Nephron (organoid): ENCODE results near the gene TTLL3.

Experiments
- H3K27ac Mint-ChIP-seq, 3 experiments: 2 replicates each; pipeline ENCODE4 v1.8.0; 2020; ENCODE audit warnings: mixed read lengths in 3 of 3, mild to moderate bottlenecking in 2 of 3, moderate library complexity in 1 of 3
- H3K27me3 Mint-ChIP-seq: 2 replicates; pipeline ENCODE4 v1.8.0; 2021; ENCODE audit warnings: low read depth, mild to moderate bottlenecking, moderate library complexity, mixed read lengths
- H3K36me3 Mint-ChIP-seq: 2 replicates; pipeline ENCODE4 v1.8.0; 2020; ENCODE audit warnings: low read depth, mixed read lengths
- H3K4me1 Mint-ChIP-seq: 2 replicates; pipeline ENCODE4 v1.8.0; 2020; ENCODE audit warnings: mixed read lengths
- H3K4me3 Mint-ChIP-seq, 3 experiments: 2 replicates each; pipeline ENCODE4 v1.8.0; 2020; ENCODE audit warnings: mild to moderate bottlenecking in 3 of 3, mixed read lengths in 3 of 3, moderate library complexity in 2 of 3
- H3K9me3 Mint-ChIP-seq: 2 replicates; pipeline ENCODE4 v1.8.0; 2020; ENCODE audit warnings: mixed read lengths
- TF ChIP-seq, protein P1 (sequence below), 3 experiments: fragments of 200-600 bp; sonication (generic); IDR thresholded peaks; one replicate each; pipeline ENCODE4 v1.5.0; 2021; ENCODE audit warnings: antibody characterized with exemption in 3 of 3; ENCODE audit not compliant: unreplicated experiment in 3 of 3

Gene TTLL3

DNA sequence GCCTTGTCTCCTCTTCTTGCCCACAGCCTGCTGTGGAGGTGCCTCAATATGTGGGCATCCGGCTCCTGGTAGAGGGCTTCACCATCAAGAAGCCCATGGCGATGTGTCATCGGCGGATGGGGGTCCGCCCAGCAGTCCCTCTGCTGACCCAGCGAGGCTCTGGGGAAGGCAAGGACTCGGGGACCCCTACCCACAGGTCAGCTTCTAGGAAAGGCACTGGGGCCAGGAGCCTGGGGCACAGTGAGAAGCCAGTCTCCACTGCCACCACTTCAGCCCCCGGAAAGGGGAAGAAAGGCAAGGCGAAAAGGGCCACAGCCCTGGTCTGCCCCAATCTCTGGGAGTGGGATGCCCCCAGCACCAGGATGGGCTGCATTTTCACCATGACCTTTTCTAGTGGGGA is 23.0 kb downstream of the TTLL3 start:
- no peaks in the 10 kb centered on the region for H3K4me1 Mint-ChIP-seq
- H3K27ac Mint-ChIP-seq: no peak overlapping the region
- no peaks in the 10 kb centered on the region for H3K9me3 Mint-ChIP-seq
- H3K27me3 Mint-ChIP-seq: no peaks in the 10 kb centered on the region
- H3K4me3 Mint-ChIP-seq: no peak overlapping the region
- peaks cover 15% of the 10 kb centered on the region for H3K36me3 Mint-ChIP-seq
- TF ChIP-seq, protein P1, sequence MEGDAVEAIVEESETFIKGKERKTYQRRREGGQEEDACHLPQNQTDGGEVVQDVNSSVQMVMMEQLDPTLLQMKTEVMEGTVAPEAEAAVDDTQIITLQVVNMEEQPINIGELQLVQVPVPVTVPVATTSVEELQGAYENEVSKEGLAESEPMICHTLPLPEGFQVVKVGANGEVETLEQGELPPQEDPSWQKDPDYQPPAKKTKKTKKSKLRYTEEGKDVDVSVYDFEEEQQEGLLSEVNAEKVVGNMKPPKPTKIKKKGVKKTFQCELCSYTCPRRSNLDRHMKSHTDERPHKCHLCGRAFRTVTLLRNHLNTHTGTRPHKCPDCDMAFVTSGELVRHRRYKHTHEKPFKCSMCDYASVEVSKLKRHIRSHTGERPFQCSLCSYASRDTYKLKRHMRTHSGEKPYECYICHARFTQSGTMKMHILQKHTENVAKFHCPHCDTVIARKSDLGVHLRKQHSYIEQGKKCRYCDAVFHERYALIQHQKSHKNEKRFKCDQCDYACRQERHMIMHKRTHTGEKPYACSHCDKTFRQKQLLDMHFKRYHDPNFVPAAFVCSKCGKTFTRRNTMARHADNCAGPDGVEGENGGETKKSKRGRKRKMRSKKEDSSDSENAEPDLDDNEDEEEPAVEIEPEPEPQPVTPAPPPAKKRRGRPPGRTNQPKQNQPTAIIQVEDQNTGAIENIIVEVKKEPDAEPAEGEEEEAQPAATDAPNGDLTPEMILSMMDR (IDR thresholded peaks at IDR 0.05; ENCODE audit: unreplicated experiment in 3 of 3): no peak

DNA sequence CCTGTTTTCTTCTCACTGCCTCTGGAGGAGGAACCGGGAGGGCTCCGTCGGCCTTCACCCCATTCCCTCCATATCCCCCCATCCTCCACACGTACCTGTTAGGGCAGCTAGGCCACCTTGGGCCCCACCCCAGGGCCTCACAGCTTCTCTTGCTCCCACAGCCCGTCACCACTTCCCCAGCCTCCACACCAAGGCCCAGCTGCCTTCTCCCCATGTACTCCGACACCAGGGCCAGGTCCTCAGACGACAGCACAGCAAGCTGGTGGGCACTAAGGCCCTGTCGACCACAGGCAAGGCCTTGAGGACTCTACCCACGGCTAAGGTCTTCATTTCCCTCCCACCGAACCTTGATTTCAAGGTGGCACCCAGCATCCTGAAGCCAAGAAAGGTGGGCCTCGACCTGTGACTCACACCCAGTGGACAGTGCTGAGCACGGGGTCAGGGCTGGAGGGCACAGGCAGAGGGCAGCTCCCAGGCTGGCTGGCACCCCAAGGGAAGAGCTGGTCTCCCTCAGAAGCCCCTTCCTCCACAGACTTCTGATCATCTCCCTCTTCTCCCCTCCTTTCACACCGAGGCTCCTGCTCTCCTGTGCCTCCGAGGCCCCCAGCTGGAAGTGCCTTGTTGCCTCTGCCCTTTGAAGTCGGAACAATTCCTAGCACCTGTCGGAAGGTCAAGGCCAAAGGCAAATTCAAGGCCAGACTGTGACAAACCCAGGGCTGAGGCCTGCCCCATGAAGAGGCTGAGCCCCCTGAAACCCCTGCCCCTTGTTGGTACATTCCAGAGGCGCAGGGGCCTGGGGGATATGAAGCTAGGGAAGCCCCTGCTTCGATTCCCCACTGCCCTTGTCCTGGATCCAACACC is 24.7 kb downstream of the TTLL3 start:
- TF ChIP-seq, protein P1 (IDR thresholded peaks at IDR 0.05; ENCODE audit: unreplicated experiment in 3 of 3): no peak
- H3K36me3 Mint-ChIP-seq: peaks cover 20% of the 10 kb centered on the region
- no peak overlapping the region for H3K27ac Mint-ChIP-seq
- no peaks in the 10 kb centered on the region for H3K9me3 Mint-ChIP-seq
- no peak overlapping the region for H3K4me3 Mint-ChIP-seq
- no peaks in the 10 kb centered on the region for H3K4me1 Mint-ChIP-seq
- H3K27me3 Mint-ChIP-seq: no peaks in the 10 kb centered on the region

DNA sequence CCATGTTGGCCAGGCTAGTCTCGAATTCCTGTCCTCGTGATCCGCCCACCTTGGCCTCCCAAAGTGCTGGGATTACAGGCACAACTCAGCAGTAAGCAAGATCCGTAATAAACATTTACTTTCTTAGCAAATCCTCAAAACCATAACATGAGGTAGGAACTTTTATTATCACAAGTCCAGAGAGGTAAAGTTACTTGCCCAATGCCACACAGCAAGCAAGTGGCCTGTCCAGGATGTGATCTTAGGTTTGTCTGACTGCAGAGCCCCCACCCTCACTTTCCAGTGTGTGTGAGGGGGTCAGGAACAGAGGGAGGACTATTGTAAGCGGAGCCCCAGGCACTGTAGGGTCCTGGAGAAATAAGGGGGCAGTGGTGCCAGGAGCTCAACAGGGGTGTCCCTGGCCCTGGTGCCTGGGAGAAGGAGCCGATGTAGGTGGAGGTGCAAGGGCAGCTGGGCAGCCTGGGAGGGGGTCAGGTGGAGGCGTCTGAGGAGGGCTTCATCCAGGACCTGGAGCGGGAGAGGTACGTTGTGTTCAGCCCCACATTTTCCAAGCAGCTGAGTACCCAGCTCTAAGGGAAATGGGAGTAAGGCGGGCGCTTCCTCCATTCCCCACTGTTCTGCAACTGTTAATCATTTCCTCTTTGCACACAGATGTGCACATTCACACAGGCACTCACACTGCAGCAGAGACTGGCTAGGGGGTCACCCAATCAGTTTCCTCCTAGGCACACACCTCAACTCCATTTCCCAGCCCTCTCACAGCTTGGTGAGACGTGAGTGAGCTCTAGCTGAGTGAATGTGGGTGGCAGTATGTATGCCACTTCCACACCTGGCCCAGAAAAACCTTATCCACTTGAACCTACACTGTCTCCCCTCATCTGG is 27.9 kb downstream of the TTLL3 start:
- H3K27ac Mint-ChIP-seq: peak overlapping the region in 1 of 3 experiments; percentile 4
- peaks cover 37% of the 10 kb centered on the region for H3K36me3 Mint-ChIP-seq
- TF ChIP-seq, protein P1 (IDR thresholded peaks at IDR 0.05; ENCODE audit: unreplicated experiment in 3 of 3): no peak
- H3K4me1 Mint-ChIP-seq: peaks cover 4% of the 10 kb centered on the region
- H3K4me3 Mint-ChIP-seq: no peak overlapping the region
- no peaks in the 10 kb centered on the region for H3K27me3 Mint-ChIP-seq
- H3K9me3 Mint-ChIP-seq: no peaks in the 10 kb centered on the region

DNA sequence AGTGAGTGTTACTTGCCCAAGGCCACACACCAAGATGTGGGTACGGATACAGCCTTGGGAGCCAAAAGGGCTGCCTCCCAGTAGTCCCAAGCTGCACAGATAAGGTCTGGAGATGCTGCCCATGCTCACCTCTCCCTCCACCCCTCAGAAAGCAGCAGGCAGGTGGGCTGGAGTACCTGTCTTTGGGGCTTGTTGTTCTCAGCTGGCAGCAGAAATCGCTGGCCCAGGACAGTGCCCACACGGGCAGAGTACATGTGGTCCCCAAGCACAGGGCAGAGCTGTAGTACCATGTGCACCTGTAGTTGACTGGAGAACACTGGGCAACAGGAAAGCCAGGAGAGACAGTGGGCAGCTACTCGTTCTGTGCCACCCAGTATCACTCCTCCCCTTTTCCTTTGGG is 28.8 kb downstream of the TTLL3 start:
- Mint-ChIP-seq H3K4me1 (peaks cover 8% of the 10 kb centered on the region), H3K36me3 (peaks cover 37% of the 10 kb centered on the region), H3K9me3 (no peaks in the 10 kb centered on the region), H3K27ac (no peak overlapping the region), H3K4me3 (peak overlapping the region in 1 of 3 experiments; percentile 49), H3K27me3 (no peaks in the 10 kb centered on the region)
- TF ChIP-seq, protein P1 (IDR thresholded peaks at IDR 0.05; ENCODE audit: unreplicated experiment in 3 of 3): no peak

DNA sequence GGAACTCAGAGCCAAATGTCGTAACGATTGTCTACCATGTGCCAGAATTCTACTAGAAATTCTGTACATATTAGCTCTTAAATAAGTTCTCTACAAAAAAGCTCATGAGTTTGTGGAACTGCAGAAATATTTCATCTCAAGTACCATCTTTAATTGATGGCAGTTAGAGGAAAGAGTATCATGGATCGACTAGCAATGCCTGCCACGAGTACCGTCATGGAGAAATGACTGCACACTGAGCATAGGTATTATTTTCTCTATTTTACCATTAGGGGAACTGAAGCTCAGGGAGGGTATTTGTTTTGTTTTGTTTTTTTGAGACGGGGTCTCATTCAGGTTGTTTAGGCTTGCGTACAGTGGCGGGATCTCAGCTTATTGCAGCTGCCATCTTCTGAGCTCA is 31.0 kb downstream of the TTLL3 start:
- TF ChIP-seq, protein P1 (IDR thresholded peaks at IDR 0.05; ENCODE audit: unreplicated experiment in 3 of 3): no peak
- Mint-ChIP-seq H3K4me3 (peak overlapping the region; percentile 42 to 63 (median 61)), H3K4me1 (peaks cover 12% of the 10 kb centered on the region), H3K27ac (no peak overlapping the region), H3K9me3 (no peaks in the 10 kb centered on the region), H3K27me3 (peaks cover 2% of the 10 kb centered on the region), H3K36me3 (peaks cover 27% of the 10 kb centered on the region)
